ENCODE data around the gene TMEM127. TPM values are rescaled to one million over a fixed set of nuclear protein-coding genes. Genes with fewer than 3 reads are reported as not detected.
A peak's percentile ranks its signal among the peaks of the same experiment; 100 is the strongest.

TMEM127 gene
- total RNA-seq, 3 donors from 2014 or later: 31.1 to 44.5 (median 35.2) TPM

DNA sequence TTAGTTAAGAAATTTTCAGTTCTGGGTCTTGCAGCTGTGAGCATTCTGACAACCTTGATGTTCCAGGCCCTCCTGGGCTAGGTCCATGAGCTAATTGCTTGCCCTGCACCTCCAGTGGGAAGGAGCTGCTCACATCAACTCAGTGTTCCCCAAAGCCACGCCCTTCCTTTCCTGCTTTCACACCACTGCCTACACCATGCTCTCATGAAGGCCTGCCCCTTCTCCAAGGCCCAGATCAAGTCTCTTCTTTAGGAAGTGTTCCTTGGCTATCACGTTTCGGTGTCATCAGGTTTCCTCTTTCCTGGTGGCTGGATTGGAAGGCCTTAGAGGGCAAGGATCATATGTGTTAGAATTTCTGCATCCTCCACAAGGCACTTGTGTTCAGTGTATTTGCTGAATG is 18.8 kb downstream of the TMEM127 start:
- H3K9me3 ChIP-seq: no peaks in the 10 kb centered on the region
- no peaks in the 10 kb centered on the region for H3K36me3 ChIP-seq
- no peak overlapping the region for H3K4me3 ChIP-seq
- no peak overlapping the region for H3K27ac ChIP-seq
- no peak for DNase-seq (ENCODE audit: low spot score in 2 of 2)
- intact Hi-C loops (cut with DNase I; ENCODE audit: low total_unique reads): no loop called here
- H3K4me1 ChIP-seq: no peaks in the 10 kb centered on the region
- TF ChIP-seq POLR2AphosphoS5 (IDR thresholded peaks at IDR 0.05) (no peak), POLR2A (IDR thresholded peaks at IDR 0.05) (no peak)
- TF ChIP-seq, protein P1, sequence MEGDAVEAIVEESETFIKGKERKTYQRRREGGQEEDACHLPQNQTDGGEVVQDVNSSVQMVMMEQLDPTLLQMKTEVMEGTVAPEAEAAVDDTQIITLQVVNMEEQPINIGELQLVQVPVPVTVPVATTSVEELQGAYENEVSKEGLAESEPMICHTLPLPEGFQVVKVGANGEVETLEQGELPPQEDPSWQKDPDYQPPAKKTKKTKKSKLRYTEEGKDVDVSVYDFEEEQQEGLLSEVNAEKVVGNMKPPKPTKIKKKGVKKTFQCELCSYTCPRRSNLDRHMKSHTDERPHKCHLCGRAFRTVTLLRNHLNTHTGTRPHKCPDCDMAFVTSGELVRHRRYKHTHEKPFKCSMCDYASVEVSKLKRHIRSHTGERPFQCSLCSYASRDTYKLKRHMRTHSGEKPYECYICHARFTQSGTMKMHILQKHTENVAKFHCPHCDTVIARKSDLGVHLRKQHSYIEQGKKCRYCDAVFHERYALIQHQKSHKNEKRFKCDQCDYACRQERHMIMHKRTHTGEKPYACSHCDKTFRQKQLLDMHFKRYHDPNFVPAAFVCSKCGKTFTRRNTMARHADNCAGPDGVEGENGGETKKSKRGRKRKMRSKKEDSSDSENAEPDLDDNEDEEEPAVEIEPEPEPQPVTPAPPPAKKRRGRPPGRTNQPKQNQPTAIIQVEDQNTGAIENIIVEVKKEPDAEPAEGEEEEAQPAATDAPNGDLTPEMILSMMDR (IDR thresholded peaks at IDR 0.05): no peak
- H3K27me3 ChIP-seq: no peaks in the 10 kb centered on the region

DNA sequence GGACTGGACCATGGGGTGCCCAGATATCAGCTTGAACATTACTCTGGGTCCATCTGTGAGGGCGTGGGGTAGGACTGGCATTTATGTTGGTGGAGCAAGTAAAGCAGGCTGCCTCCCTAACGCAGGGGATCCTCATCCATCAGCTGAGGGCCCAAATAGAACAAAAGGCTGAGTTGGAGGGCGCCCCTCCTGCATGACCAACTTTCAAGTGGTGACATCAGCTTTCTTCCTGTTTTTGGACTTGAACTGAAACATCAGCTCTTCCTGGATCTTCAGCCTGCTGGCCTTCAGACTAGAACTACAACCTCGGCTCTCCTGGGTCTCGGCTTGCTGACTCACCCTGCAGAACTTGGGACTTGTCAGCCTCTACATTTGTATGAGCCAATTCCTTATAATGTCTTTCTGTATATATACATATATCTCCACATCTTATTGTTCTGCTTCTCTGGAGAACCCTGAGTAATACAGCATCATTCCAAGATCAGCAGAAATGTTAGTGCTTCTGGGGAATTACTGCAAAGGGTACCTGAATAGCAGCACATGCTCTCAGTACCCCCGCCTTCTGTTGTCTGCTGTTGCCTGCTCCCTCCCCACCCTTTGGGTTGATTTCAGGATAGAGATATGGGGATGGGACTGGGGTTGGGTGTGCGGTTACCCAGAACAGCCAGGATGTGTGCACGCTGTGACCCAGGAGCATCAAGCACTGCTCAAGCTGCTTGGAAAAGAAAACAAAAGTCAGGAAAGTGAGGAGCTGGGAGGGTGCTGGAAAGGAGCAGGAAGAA is 20.0 kb downstream of the TMEM127 start:
- H3K4me1 ChIP-seq: no peaks in the 10 kb centered on the region
- no peaks in the 10 kb centered on the region for H3K36me3 ChIP-seq
- H3K27ac ChIP-seq: peak overlapping the region in 1 of 2 donors; percentile 23
- no peak overlapping the region for H3K4me3 ChIP-seq
- TF ChIP-seq POLR2AphosphoS5 (IDR thresholded peaks at IDR 0.05): no peak
- TF ChIP-seq, protein P1 (IDR thresholded peaks at IDR 0.05): no peak
- no peak for TF ChIP-seq POLR2A (IDR thresholded peaks at IDR 0.05)
- no peak for DNase-seq (ENCODE audit: low spot score in 2 of 2)
- H3K9me3 ChIP-seq: no peaks in the 10 kb centered on the region
- H3K27me3 ChIP-seq: no peaks in the 10 kb centered on the region
- intact Hi-C loops (cut with DNase I; ENCODE audit: low total_unique reads): no loop called here

DNA sequence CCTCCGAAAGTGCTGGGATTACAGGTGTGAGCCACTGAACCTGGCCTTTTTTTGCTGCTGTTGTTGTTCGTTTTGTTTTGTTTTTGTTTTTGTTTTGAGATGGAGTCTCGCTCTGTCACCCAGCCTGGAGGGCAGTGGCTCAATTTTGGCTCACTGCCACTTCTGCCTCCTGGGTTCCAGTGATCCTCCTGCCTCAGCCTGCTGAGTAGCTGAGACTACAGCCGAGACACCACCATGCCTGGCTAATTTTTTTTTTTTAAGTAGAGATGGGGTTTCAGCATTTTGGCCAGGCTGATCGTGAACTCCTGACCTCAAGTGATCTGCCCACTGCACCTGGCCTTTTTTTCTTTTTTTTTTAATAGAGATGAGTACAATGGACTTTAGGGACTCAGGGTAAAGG is 22.0 kb downstream of the TMEM127 start:
- H3K36me3 ChIP-seq: no peaks in the 10 kb centered on the region
- intact Hi-C loops (cut with DNase I; ENCODE audit: low total_unique reads): no loop called here
- TF ChIP-seq, protein P1 (IDR thresholded peaks at IDR 0.05): no peak
- TF ChIP-seq POLR2AphosphoS5 (IDR thresholded peaks at IDR 0.05): no peak
- TF ChIP-seq POLR2A (IDR thresholded peaks at IDR 0.05): no peak
- H3K27me3 ChIP-seq: no peaks in the 10 kb centered on the region
- no peak for DNase-seq (ENCODE audit: low spot score in 2 of 2)
- no peak overlapping the region for H3K4me3 ChIP-seq
- no peak overlapping the region for H3K27ac ChIP-seq
- no peaks in the 10 kb centered on the region for H3K9me3 ChIP-seq
- no peaks in the 10 kb centered on the region for H3K4me1 ChIP-seq

DNA sequence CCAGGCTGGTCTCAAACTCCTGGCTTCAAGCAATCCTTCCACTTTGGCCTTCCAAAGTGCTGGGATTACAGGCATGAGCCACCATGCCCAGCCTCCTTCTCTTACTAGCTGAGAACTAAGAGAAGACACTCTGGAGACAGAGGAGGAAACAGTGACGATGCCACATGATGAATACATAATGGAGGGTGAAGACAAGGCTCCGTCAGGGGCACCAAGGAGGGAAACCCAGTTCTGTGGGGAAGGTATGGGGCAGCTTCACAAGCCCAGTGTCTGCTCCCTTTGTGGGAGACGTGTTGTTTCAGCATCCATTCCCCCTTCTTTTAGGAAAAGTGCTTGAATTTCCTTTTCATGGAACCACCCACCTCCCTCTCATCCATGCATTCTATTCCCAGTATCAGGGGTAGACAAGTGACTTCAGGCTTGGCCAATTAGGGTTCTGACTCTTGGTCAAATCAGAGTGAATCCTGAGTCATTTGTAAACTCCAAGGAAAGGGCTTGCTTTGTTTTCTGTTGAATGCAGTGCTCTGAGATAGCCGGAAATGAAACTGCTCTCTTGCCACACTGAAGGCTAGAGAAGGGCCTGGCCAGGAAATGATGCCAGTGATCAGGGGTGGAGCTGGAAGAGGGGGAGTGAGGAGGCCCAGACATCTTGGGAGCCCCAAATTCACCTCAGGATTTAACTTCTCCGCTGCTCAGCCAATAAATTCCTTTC is 23.7 kb downstream of the TMEM127 start:
- no peak for DNase-seq (ENCODE audit: low spot score in 2 of 2)
- Histone ChIP-seq H3K4me3 (no peak overlapping the region), H3K4me1 (no peaks in the 10 kb centered on the region)

More for the DNA sequence above, 23.7 kb downstream of the TMEM127 start:
- H3K36me3 ChIP-seq: no peaks in the 10 kb centered on the region
- H3K27me3 ChIP-seq: no peaks in the 10 kb centered on the region
- H3K27ac ChIP-seq: peak overlapping the region; percentile 46 to 52
- TF ChIP-seq, protein P1 (IDR thresholded peaks at IDR 0.05): no peak
- TF ChIP-seq POLR2A (IDR thresholded peaks at IDR 0.05) (no peak), POLR2AphosphoS5 (IDR thresholded peaks at IDR 0.05) (no peak)
- H3K9me3 ChIP-seq: no peaks in the 10 kb centered on the region
- intact Hi-C loops (cut with DNase I; ENCODE audit: low total_unique reads): no loop called here
